ENCODE data around the gene USP47. TPM values are rescaled to one million over a fixed set of nuclear protein-coding genes. Genes with fewer than 3 reads are reported as not detected.
A peak's percentile ranks its signal among the peaks of the same experiment; 100 is the strongest.

USP47 gene
- 100 to 1,000 TPM in 4 of 5 donors, 10 to 100 TPM in 1; 82.0 to 123 (median 120) TPM for polyA plus RNA-seq (ENCODE audit: insufficient read depth in 1 of 5, insufficient read length in 5 of 5, low replicate concordance in 1 of 5)
- long read RNA-seq, donor 1, full-length matches to known transcripts, result 6 of 78 reads
- long read RNA-seq, donor 1, partial matches to known transcripts, result 72 of 78 reads
- long read RNA-seq, donor 1, other reads (novel, unspliced or antisense), result 0 of 78 reads
- long read RNA-seq, donor 2, full-length matches to known transcripts, result 8 of 33 reads
- long read RNA-seq, donor 2, partial matches to known transcripts, result 25 of 33 reads
- long read RNA-seq, donor 2, other reads (novel, unspliced or antisense), result 0 of 33 reads
- long read RNA-seq, donor 3, full-length matches to known transcripts, result 10 of 36 reads
- long read RNA-seq, donor 3, partial matches to known transcripts, result 26 of 36 reads
- long read RNA-seq, donor 3, other reads (novel, unspliced or antisense), result 0 of 36 reads
- long read RNA-seq, donor 4, partial matches to known transcripts, result 27 of 28 reads
- long read RNA-seq, donor 4, other reads (novel, unspliced or antisense), result 0 of 28 reads
- long read RNA-seq, donor 5, full-length matches to known transcripts, result 10 of 83 reads
- long read RNA-seq, donor 5, partial matches to known transcripts, result 73 of 83 reads
- long read RNA-seq, donor 5, other reads (novel, unspliced or antisense), result 0 of 83 reads
- long read RNA-seq, donor 6, full-length matches to known transcripts, result 16 of 136 reads
- long read RNA-seq, donor 6, partial matches to known transcripts, result 87 of 136 reads
- long read RNA-seq, donor 6, other reads (novel, unspliced or antisense), result 33 of 136 reads
- long read RNA-seq, donor 7, full-length matches to known transcripts, result 10 of 109 reads
- long read RNA-seq, donor 7, partial matches to known transcripts, result 99 of 109 reads
- long read RNA-seq, donor 7, other reads (novel, unspliced or antisense), result 0 of 109 reads
- long read RNA-seq, donor 8, full-length matches to known transcripts, result 1 of 12 reads
- long read RNA-seq, donor 8, partial matches to known transcripts, result 11 of 12 reads
- long read RNA-seq, donor 8, other reads (novel, unspliced or antisense), result 0 of 12 reads

GRCh38 chr11:11841723-11842420 lies at the start of gene USP47:
Gene USP47 (plus strand): TSS chr11:11841972. CDS start chr11:11842186, 214 bp downstream.
- DNase-seq, result peak; percentile 85 to 89

- DNase-seq, result no peak
Measured at GRCh38 chr11:11793073-11793472, 48.7 kb upstream of the USP47 start.

GRCh38 chr11:11798586-11799438 lies 43.0 kb upstream of the USP47 start:
- DNase-seq, result peak; percentile 51 to 69

- DNase-seq, result no peak
Measured at GRCh38 chr11:11805228-11805627, 36.5 kb upstream of the USP47 start.

- no peak for DNase-seq
Measured at GRCh38 chr11:11806074-11806473, 35.7 kb upstream of the USP47 start.

GRCh38 chr11:11806586-11806985 lies 35.2 kb upstream of the USP47 start:
- DNase-seq, result no peak

- peak; percentile 74 to 76 for DNase-seq
Measured at GRCh38 chr11:11807811-11808782, 33.7 kb upstream of the USP47 start.

GRCh38 chr11:11808992-11809615 lies 32.7 kb upstream of the USP47 start:
- no peak for DNase-seq

GRCh38 chr11:11810764-11811726 lies 30.7 kb upstream of the USP47 start:
- no peak for DNase-seq

- peak; percentile 65 to 70 for DNase-seq
Measured at GRCh38 chr11:11813288-11813962, 28.3 kb upstream of the USP47 start.

GRCh38 chr11:11814614-11815452 lies 26.9 kb upstream of the USP47 start:
- DNase-seq, result no peak

GRCh38 chr11:11816511-11817314 lies 25.1 kb upstream of the USP47 start:
- peak in 1 of 2 donors; percentile 41 for DNase-seq

- DNase-seq, result no peak
Measured at GRCh38 chr11:11817957-11818356, 23.8 kb upstream of the USP47 start.

- no peak for DNase-seq
Measured at GRCh38 chr11:11818529-11819121, 23.1 kb upstream of the USP47 start.

GRCh38 chr11:11821899-11822298 lies 19.9 kb upstream of the USP47 start:
- DNase-seq, result no peak
